ENCODE measurements around the gene FALEC. TPM values are rescaled to one million over a fixed set of nuclear protein-coding genes. Genes with fewer than 3 reads are reported as not detected.

Gene FALEC
- total and polyA plus RNA-seq, 9 of the 15 experiments (the other 6 are each of a cell fraction or from before 2014, with no cell fraction given), result 0.15 to 1.8 (median 0.53) TPM; not detected in 5

GRCh38 chr1:150532860-150533259 is 17.3 kb downstream of the FALEC start:
- intact Hi-C loops (cut with micrococcal nuclease), result loop anchor here (1.0 to 2.0 kb wide), 4 partner anchors 20 to 278 kb away; partner anchors contain the start of gene TARS2
- BruUV-seq (replicated peaks), result no TSS peak

More at GRCh38 chr1:150532860-150533259, 17.3 kb downstream of the FALEC start:
- CTCF ChIA-PET (ENCODE audit: low intra/inter-chr PET ratio), result interaction anchor here (1.2 to 1.9 kb wide), 3 partner anchors 48 to 277 kb away, joined by 5 to 18 read pairs (median 9); no protein-coding TSS in a partner anchor
- H3K4me2 ChIP-seq (ENCODE audit: insufficient read depth, low read length), result no peak overlapping the region
- no peaks in the 10 kb centered on the region for H3K9me1 ChIP-seq (ENCODE audit: control insufficient read depth, insufficient read depth, low read length)
- no peak for ATAC-seq
- H2AFZ ChIP-seq (ENCODE audit: low read depth, low read length), result peak overlapping the region; percentile 85
- 0 out of 3 replicates have a peak overlapping the region, but pooled peaks have one; percentile 13 for H3K27ac ChIP-seq (ENCODE audit: extremely low read depth, low read depth, low read length)
- in situ Hi-C loops (cut with MboI), result no loop called here
- no peak for DNase-seq (ENCODE audit: extremely low read depth in 1 of 4, low spot score in 3 of 4)
- no peaks in the 10 kb centered on the region for H3K9me3 ChIP-seq (replicated peaks; ENCODE audit: control insufficient read depth, insufficient read depth, low read depth, low read length)
- no peaks in the 10 kb centered on the region for H4K20me1 ChIP-seq (replicated peaks; ENCODE audit: control insufficient read depth, insufficient read depth, low read length)
- peak overlapping the region in 1 of 2 experiments; percentile 49; a peak in 2 of 4 replicates for H3K9ac ChIP-seq (ENCODE audit: insufficient read depth in 1 of 2, low read depth in 2 of 2, low read length in 2 of 2)
- WGBS (ENCODE audit: insufficient coverage, low coverage, missing lambda C conversion rate), result 34% methylated on average over 5 of the region's 5 CpGs
- no peaks in the 10 kb centered on the region for H3K36me3 ChIP-seq (ENCODE audit: control insufficient read depth, insufficient read depth, low read length)
- no peaks in the 10 kb centered on the region for H3K79me2 ChIP-seq (ENCODE audit: control insufficient read depth, insufficient read depth, low read length)
- no peak overlapping the region for H3K4me3 ChIP-seq
- peaks cover 8 to 19% of the 10 kb centered on the region in 2 experiments; a peak in 4 of 5 replicates for H3K4me1 ChIP-seq (replicated peaks in 1 of 2; ENCODE audit: control insufficient read depth in 2 of 2, insufficient read depth in 2 of 2, low read length in 2 of 2)
- TF ChIP-seq SREBF2 (CRISPR knock-in tag; IDR thresholded peaks at IDR 0.05), result no peak
- TF ChIP-seq ETV1 (tag; conservative IDR thresholded peaks at IDR 0.05; ENCODE audit: low read depth), result 0 out of 2 replicates have a peak, but pooled peaks have one; percentile 13
- no peak for TF ChIP-seq TEAD2 (tag; IDR thresholded peaks at IDR 0.05)
- no peak for TF ChIP-seq STAT5A (IDR thresholded peaks at IDR 0.05; ENCODE audit: borderline replicate concordance, low read length)
- no peak for TF ChIP-seq SREBF1 (IDR thresholded peaks at IDR 0.05; ENCODE audit: borderline replicate concordance, low read depth, low read length)
- TF ChIP-seq NBN (IDR thresholded peaks at IDR 0.05; ENCODE audit: low read depth), result 0 out of 2 replicates have a peak, but pooled peaks have one; percentile 3
- no peak for TF ChIP-seq ZNF830 (CRISPR knock-in tag; IDR thresholded peaks at IDR 0.05)
- TF ChIP-seq NR2F6 (CRISPR knock-in tag; IDR thresholded peaks at IDR 0.05), result no peak
- no peak for TF ChIP-seq ZFPM2 (CRISPR knock-in tag; IDR thresholded peaks at IDR 0.05)
- TF ChIP-seq ZNF785 (CRISPR knock-in tag; IDR thresholded peaks at IDR 0.05), result no peak
- TF ChIP-seq IRF9 (tag; IDR thresholded peaks at IDR 0.05), result no peak
- 0 out of 2 replicates have a peak, but pooled peaks have one; percentile 17 for TF ChIP-seq ZBTB1 (CRISPR knock-in tag; IDR thresholded peaks at IDR 0.05; ENCODE audit: borderline replicate concordance, low read depth)
- TF ChIP-seq THRAP3 (IDR thresholded peaks at IDR 0.05; ENCODE audit: borderline replicate concordance), result no peak
- TF ChIP-seq KDM4B (IDR thresholded peaks at IDR 0.05; ENCODE audit: borderline replicate concordance in 2 of 2, low read depth in 1 of 2), result no peak
- TF ChIP-seq, protein P1, sequence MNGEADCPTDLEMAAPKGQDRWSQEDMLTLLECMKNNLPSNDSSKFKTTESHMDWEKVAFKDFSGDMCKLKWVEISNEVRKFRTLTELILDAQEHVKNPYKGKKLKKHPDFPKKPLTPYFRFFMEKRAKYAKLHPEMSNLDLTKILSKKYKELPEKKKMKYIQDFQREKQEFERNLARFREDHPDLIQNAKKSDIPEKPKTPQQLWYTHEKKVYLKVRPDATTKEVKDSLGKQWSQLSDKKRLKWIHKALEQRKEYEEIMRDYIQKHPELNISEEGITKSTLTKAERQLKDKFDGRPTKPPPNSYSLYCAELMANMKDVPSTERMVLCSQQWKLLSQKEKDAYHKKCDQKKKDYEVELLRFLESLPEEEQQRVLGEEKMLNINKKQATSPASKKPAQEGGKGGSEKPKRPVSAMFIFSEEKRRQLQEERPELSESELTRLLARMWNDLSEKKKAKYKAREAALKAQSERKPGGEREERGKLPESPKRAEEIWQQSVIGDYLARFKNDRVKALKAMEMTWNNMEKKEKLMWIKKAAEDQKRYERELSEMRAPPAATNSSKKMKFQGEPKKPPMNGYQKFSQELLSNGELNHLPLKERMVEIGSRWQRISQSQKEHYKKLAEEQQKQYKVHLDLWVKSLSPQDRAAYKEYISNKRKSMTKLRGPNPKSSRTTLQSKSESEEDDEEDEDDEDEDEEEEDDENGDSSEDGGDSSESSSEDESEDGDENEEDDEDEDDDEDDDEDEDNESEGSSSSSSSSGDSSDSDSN (IDR thresholded peaks at IDR 0.05; ENCODE audit: borderline replicate concordance in 1 of 2, low read depth in 2 of 2, low read length in 2 of 2), result no peak
- POLR2A ChIA-PET, result interaction anchor here (0.5 to 6.3 kb wide), 8 partner anchors 13 to 505 kb away, joined by 3 to 53 read pairs (median 3); partner anchors contain the start of genes ADAMTSL4 and FALEC
- no peak for FAIRE-seq
- no peaks in the 10 kb centered on the region for H3K27me3 ChIP-seq (ENCODE audit: control insufficient read depth in 2 of 2, insufficient read depth in 2 of 2, low read length in 2 of 2)

Data from K562 (cell line).